ENCODE results near the gene SLC25A34.

The SLC25A34 gene

DNA sequence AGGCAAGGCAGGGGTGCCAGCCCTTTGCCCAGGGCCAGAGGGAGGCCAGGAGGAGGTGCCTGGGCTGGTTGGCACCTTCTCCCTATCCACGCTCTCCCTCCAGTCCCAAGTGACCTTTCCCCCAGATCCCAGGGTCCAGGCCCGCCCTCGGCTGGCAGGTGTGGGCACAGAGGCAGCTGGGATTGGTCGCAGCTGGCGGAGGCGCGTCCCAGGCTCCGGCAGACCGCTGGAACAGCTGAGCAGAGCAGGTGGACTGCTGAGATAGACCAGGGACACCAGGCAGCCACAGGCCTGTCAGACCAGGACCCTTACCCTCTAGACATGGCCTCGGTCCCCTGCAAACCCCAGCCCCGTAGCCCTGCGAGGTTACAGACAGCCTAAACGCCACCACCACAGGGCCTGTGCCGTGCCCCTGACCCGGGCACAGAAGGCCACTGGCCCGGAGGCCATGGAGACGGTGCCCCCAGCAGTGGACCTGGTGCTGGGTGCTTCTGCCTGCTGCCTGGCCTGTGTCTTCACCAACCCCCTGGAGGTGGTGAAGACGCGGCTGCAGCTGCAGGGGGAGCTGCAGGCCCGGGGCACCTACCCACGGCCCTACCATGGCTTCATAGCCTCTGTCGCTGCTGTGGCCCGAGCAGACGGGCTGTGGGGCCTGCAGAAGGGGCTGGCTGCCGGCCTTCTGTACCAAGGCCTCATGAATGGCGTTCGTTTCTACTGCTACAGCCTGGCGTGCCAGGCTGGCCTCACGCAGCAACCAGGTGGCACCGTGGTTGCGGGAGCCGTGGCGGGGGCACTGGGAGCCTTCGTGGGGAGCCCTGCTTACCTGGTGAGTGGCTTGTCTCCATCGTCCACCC, at the start of gene SLC25A34:
TSS of gene SLC25A34 (plus strand) at position 221 of the 854 bp plus-strand sequence. CDS start at position 449, 228 bp downstream.
- no peaks in the 10 kb centered on the region for H3K4me1 ChIP-seq (ENCODE audit: insufficient read depth, low read length, poor library complexity, severe bottlenecking)
- peaks cover 12% of the 10 kb centered on the region; the same call in 1 of the 2 replicates for H3K36me3 ChIP-seq (ENCODE audit: insufficient read depth, low read length)
- H3K4me2 ChIP-seq (ENCODE audit: low read depth, low read length, poor library complexity, severe bottlenecking) = no peak within 1 kb of the TSS
- no peaks in the 10 kb centered on the region for H3K79me2 ChIP-seq (ENCODE audit: insufficient read depth, low read length)
- H2AFZ ChIP-seq (ENCODE audit: low read length) = no peak within 1 kb of the TSS
- no peaks in the 10 kb centered on the region for H3K9me2 ChIP-seq (replicated peaks; ENCODE audit: low read depth, low read length)
- no peaks in the 10 kb centered on the region for H4K20me1 ChIP-seq (ENCODE audit: insufficient read depth, low read length, poor library complexity, severe bottlenecking)
- no peak within 1 kb of the TSS for H3K4me3 ChIP-seq (ENCODE audit: low read length, poor library complexity, severe bottlenecking)
- H3F3A ChIP-seq (ENCODE audit: low read depth) = no peaks in the 10 kb centered on the region
- no peaks in the 10 kb centered on the region for H3K27me3 ChIP-seq (ENCODE audit: insufficient read depth, low read length, poor library complexity, severe bottlenecking)
- no peaks in the 10 kb centered on the region for H3K9me3 ChIP-seq (ENCODE audit: insufficient read depth, low read depth, low read length)
- no peak within 1 kb of the TSS for H3K9ac ChIP-seq (ENCODE audit: low read depth, low read length, poor library complexity, severe bottlenecking)
- TF ChIP-seq EZH2phosphoT487 (IDR thresholded peaks at IDR 0.05; ENCODE audit: borderline replicate concordance) = no peak
- TF ChIP-seq, protein P1, sequence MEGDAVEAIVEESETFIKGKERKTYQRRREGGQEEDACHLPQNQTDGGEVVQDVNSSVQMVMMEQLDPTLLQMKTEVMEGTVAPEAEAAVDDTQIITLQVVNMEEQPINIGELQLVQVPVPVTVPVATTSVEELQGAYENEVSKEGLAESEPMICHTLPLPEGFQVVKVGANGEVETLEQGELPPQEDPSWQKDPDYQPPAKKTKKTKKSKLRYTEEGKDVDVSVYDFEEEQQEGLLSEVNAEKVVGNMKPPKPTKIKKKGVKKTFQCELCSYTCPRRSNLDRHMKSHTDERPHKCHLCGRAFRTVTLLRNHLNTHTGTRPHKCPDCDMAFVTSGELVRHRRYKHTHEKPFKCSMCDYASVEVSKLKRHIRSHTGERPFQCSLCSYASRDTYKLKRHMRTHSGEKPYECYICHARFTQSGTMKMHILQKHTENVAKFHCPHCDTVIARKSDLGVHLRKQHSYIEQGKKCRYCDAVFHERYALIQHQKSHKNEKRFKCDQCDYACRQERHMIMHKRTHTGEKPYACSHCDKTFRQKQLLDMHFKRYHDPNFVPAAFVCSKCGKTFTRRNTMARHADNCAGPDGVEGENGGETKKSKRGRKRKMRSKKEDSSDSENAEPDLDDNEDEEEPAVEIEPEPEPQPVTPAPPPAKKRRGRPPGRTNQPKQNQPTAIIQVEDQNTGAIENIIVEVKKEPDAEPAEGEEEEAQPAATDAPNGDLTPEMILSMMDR (conservative IDR thresholded peaks at IDR 0.05; ENCODE audit: low read length) = no peak

DNA sequence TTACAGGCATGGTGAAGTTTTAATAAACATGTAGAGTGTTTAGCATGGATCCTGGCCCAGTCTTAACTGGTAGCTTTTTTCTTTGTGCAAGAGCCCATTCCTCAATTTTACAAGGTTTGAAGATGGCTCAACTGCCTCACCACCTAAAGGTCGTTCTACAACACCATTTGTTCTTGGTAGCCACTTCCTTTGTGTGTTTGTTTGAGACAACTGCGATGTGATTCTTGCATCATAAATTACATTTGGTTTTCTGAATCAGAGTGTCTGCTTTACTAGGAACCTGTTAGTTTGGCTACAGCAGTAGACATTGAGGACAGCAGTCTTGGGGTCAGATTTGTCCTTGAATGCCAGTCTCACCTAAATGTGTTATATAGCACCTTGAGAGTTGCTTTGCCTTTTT, 48.6 kb upstream of the SLC25A34 start:
- no peaks in the 10 kb centered on the region for H3K9me2 ChIP-seq (replicated peaks; ENCODE audit: low read depth, low read length)
- peaks cover 32% of the 10 kb centered on the region for H3K4me1 ChIP-seq (ENCODE audit: insufficient read depth, low read length, poor library complexity, severe bottlenecking)
- no peak for TF ChIP-seq EZH2phosphoT487 (IDR thresholded peaks at IDR 0.05; ENCODE audit: borderline replicate concordance)
- TF ChIP-seq, protein P1 (conservative IDR thresholded peaks at IDR 0.05; ENCODE audit: low read length) = no peak
- H3K9me3 ChIP-seq (ENCODE audit: insufficient read depth, low read depth, low read length) = no peaks in the 10 kb centered on the region
- peaks cover 17% of the 10 kb centered on the region for H4K20me1 ChIP-seq (ENCODE audit: insufficient read depth, low read length, poor library complexity, severe bottlenecking)
- H2AFZ ChIP-seq (ENCODE audit: low read length) = no peak overlapping the region
- H3F3A ChIP-seq (ENCODE audit: low read depth) = no peaks in the 10 kb centered on the region
- no peaks in the 10 kb centered on the region for H3K36me3 ChIP-seq (ENCODE audit: insufficient read depth, low read length)
- no peaks in the 10 kb centered on the region for H3K27me3 ChIP-seq (ENCODE audit: insufficient read depth, low read length, poor library complexity, severe bottlenecking)
- peaks cover 83% of the 10 kb centered on the region for H3K79me2 ChIP-seq (ENCODE audit: insufficient read depth, low read length)
- peak overlapping the region; percentile 53 for H3K4me3 ChIP-seq (ENCODE audit: low read length, poor library complexity, severe bottlenecking)
- peak overlapping the region; percentile 39 for H3K9ac ChIP-seq (ENCODE audit: low read depth, low read length, poor library complexity, severe bottlenecking)
- H3K4me2 ChIP-seq (ENCODE audit: low read depth, low read length, poor library complexity, severe bottlenecking) = peak overlapping the region; percentile 63

DNA sequence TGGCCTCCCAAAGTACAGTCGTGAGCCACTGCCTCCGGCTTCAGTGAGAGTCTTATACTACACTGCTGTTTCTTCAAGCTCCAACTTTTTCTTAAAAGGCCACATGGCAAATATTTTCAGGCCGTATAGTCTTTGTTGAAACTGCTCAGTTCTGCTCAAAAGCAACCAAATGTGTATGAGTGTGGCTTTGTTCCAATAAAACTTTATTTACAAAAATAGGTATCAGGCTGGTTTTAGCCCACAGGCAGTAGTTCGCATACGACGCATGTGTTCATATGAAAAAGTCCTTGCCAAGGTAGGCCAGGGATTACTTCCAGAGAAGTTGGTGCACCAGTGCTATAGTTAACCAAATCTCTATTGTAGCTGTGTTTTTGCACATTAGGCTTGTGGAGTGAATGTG, 45.7 kb upstream of the SLC25A34 start:
- Histone ChIP-seq H3K36me3 (ENCODE audit: insufficient read depth, low read length) (no peaks in the 10 kb centered on the region), H4K20me1 (ENCODE audit: insufficient read depth, low read length, poor library complexity, severe bottlenecking) (peaks cover 10% of the 10 kb centered on the region), H3K9me3 (ENCODE audit: insufficient read depth, low read depth, low read length) (no peaks in the 10 kb centered on the region)

More for the DNA sequence above, 45.7 kb upstream of the SLC25A34 start:
- no peak for TF ChIP-seq EZH2phosphoT487 (IDR thresholded peaks at IDR 0.05; ENCODE audit: borderline replicate concordance)
- TF ChIP-seq, protein P1 (conservative IDR thresholded peaks at IDR 0.05; ENCODE audit: low read length) = no peak
- peaks cover 21% of the 10 kb centered on the region for H3K4me1 ChIP-seq (ENCODE audit: insufficient read depth, low read length, poor library complexity, severe bottlenecking)
- no peak overlapping the region for H3K9ac ChIP-seq (ENCODE audit: low read depth, low read length, poor library complexity, severe bottlenecking)
- no peak overlapping the region for H3K4me3 ChIP-seq (ENCODE audit: low read length, poor library complexity, severe bottlenecking)
- peaks cover 77% of the 10 kb centered on the region for H3K79me2 ChIP-seq (ENCODE audit: insufficient read depth, low read length)
- H3F3A ChIP-seq (ENCODE audit: low read depth) = no peaks in the 10 kb centered on the region
- no peaks in the 10 kb centered on the region for H3K9me2 ChIP-seq (replicated peaks; ENCODE audit: low read depth, low read length)
- no peak overlapping the region for H3K4me2 ChIP-seq (ENCODE audit: low read depth, low read length, poor library complexity, severe bottlenecking)
- no peaks in the 10 kb centered on the region for H3K27me3 ChIP-seq (ENCODE audit: insufficient read depth, low read length, poor library complexity, severe bottlenecking)
- H2AFZ ChIP-seq (ENCODE audit: low read length) = no peak overlapping the region
